Motor neuron (in vitro differentiated cells): Measurements from ENCODE around the gene ACSL4. TPM values are rescaled to one million over a fixed set of nuclear protein-coding genes. Genes with fewer than 3 reads are reported as not detected.
A peak's percentile ranks its signal among the peaks of the same experiment; 100 is the strongest.

ENCODE experiments used
- ATAC-seq, 8 experiments: fragments of 200-7000 bp; cut with Tn5 transposase; replicated peaks in 6 of 8; 2 replicates each; pipeline ENCODE4 v1.8.0; 2021; ENCODE audit warnings: mild to moderate bottlenecking in 8 of 8, moderate library complexity in 8 of 8
- H3K27ac ChIP-seq, 2 donors: fragments of 250-450 bp; sonication (Bioruptor Pico); 2 replicates each; pipeline ENCODE4 v1.9.0; 2021; ENCODE audit warnings: antibody characterized with exemption in 2 of 2, mild to moderate bottlenecking in 2 of 2, moderate library complexity in 1 of 2
- H3K4me1 ChIP-seq, 2 donors: fragments of 250-450 bp; sonication (Bioruptor Pico); replicated peaks in 1 of 2; 2 replicates each; pipeline ENCODE4 v1.6.1; 2021; ENCODE audit warnings: antibody characterized with exemption in 2 of 2, mild to moderate bottlenecking in 2 of 2, moderate library complexity in 1 of 2
- H3K4me3 ChIP-seq, 5 donors: fragments of 250-450 bp; sonication (Bioruptor Pico); 2 replicates each; pipeline ENCODE4 v1.9.0; 2021; ENCODE audit warnings: antibody characterized with exemption in 5 of 5, mild to moderate bottlenecking in 5 of 5, moderate library complexity in 4 of 5
- WGBS, 10 experiments: fragments of 450-650 bp; shearing (Covaris generic); methylation state at CpG; one replicate each; pipeline ENCODE4 v1.0.0; 2022; 5-methylcytosine and 5-hydroxymethylcytosine counted together
- in situ Hi-C, 9 experiments: fragments of 400-800 bp; cut with MboI; loops; one replicate each; pipeline ENCODE4 v1.15.0; 2021; ENCODE audit warnings: low sequenced_read_pairs in 9 of 9, low pct_unique_long_range_greater_than_20kb in 2 of 9; ENCODE audit not compliant: unreplicated experiment in 9 of 9
- total RNA-seq, 8 experiments: library from RNA; unstranded; fragments of 300-600 nt; gene quantifications; 2 replicates each; pipeline versions ENCODE4 v1.2.3 to v1.2.4, GENCODE V29; 2022

The ACSL4 gene
- total RNA-seq, 8 experiments from 2014 or later = 27.3 to 71.2 (median 54.0) TPM

GRCh38 chrX:109719264-109719663 is 13.8 kb downstream of the ACSL4 start:
- H3K27ac ChIP-seq = no peak overlapping the region
- no peak for ATAC-seq
- whole genome bisulfite sequencing, 10 experiments = 25 to 100% (median 47%) methylated on average over 2 of the region's 2 CpGs; no CpG with 5 or more reads in 7 of the 10 experiments
- no peaks in the 10 kb centered on the region for H3K4me1 ChIP-seq
- H3K4me3 ChIP-seq = no peak overlapping the region
- in situ Hi-C loops = loop anchor here in 2 of 9 experiments (25.0 kb wide), 2 partner anchors 143 to 168 kb away; no protein-coding TSS in a partner anchor

GRCh38 chrX:109716431-109717028 is 16.5 kb downstream of the ACSL4 start:
- H3K4me3 ChIP-seq = no peak overlapping the region
- in situ Hi-C loops = loop anchor here in 2 of 9 experiments (25.0 kb wide), 2 partner anchors 146 to 171 kb away; no protein-coding TSS in a partner anchor
- WGBS, 10 experiments = 0 to 100% (median 17%) methylated on average over 1 of the region's 1 CpG; no CpG with 5 or more reads in 6 of the 10 experiments
- no peaks in the 10 kb centered on the region for H3K4me1 ChIP-seq
- no peak overlapping the region for H3K27ac ChIP-seq
- ATAC-seq = no peak

- 0 to 86% (median 40%) methylated on average over 1 of the region's 1 CpG; no CpG with 5 or more reads in 7 of the 10 experiments for WGBS, 10 experiments
- Histone ChIP-seq H3K4me1 (no peaks in the 10 kb centered on the region), H3K27ac (no peak overlapping the region), H3K4me3 (no peak overlapping the region)
- in situ Hi-C loops = loop anchor here in 2 of 9 experiments (25.0 kb wide), 2 partner anchors 148 to 173 kb away; no protein-coding TSS in a partner anchor
- peak in 3 of 8 experiments; percentile 24 to 82 (median 55) for ATAC-seq
Observed at GRCh38 chrX:109714340-109714958, 18.6 kb downstream of the ACSL4 start.

DNA sequence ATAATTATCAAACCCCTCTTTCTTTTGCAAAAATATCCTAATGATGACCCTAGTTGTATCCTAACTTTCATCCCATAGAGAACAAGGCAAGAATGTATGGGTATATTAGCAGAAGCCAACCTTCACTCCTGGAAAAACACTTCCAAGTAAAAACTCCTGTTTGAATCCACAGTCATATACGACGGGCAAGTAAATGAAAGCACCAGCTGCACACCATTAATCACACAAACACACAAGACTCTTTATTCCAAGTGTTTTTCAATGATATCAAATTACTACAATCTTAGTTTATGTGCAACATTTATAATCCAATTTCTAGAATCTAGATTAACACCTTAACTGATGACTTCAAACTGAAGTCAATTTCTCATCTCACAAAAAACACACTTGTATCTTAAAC is 22.9 kb downstream of the ACSL4 start:
- H3K27ac ChIP-seq = no peak overlapping the region
- ATAC-seq = no peak
- in situ Hi-C loops = loop anchor here in 2 of 9 experiments (25.0 kb wide), 2 partner anchors 152 to 177 kb away; no protein-coding TSS in a partner anchor
- H3K4me1 ChIP-seq = no peaks in the 10 kb centered on the region
- H3K4me3 ChIP-seq = no peak overlapping the region
- 44% methylated on average over 2 of the region's 2 CpGs; no CpG with 5 or more reads in 9 of the 10 experiments for WGBS, 10 experiments

DNA sequence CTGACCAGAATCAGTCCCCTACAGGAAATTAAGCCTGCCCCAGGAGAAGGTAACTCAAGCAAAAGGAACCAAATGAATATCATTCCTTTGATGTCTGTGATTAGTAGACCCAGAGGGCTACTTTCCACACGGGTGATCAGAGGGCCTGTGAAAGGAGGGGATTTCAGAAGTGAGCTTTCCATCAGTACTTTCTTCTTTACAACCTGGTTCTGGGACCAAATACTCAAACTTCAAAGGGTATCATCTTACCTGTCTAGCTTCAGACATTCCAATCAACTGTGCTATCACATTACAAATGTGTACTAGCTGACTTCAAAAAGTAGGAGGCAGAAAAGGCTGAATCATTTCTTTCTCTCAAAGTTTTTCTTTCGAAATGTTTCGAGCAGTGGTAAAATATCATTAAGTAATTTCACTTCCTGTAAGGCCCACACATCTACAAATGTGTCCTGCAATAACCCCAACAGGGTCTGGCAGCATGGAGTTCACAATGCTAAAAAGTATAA is 23.9 kb downstream of the ACSL4 start:
- in situ Hi-C loops = loop anchor here in 2 of 9 experiments (25.0 kb wide), 2 partner anchors 153 to 178 kb away; no protein-coding TSS in a partner anchor
- Histone ChIP-seq H3K4me1 (no peaks in the 10 kb centered on the region), H3K27ac (no peak overlapping the region), H3K4me3 (no peak overlapping the region)
- WGBS, 10 experiments = 0 to 100% (median 29%) methylated on average over 1 to 3 of the region's 3 CpGs; no CpG with 5 or more reads in 3 of the 10 experiments
- no peak for ATAC-seq

DNA sequence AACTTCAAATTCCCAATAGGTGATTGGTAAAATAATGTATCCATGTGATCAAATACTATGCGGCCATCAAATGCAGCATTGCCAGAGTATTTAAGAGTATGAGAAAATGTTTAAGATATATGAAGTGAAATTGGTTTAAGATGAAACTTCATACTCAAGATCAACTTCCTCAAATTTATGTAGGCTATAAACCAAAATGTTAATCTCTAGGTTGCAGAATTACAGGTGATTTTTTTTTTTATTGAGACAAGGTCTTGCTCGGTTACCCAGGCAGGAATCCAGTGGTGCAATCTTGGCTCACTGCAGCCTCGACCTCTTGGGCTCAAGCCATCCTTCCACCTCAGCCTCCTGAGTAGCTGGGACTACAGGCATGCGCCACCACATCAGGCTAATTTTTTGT is 25.3 kb downstream of the ACSL4 start:
- no peak overlapping the region for H3K4me3 ChIP-seq
- no peaks in the 10 kb centered on the region for H3K4me1 ChIP-seq
- no peak for ATAC-seq
- H3K27ac ChIP-seq = no peak overlapping the region
- in situ Hi-C loops = loop anchor here in 2 of 9 experiments (25.0 kb wide), 2 partner anchors 155 to 180 kb away; no protein-coding TSS in a partner anchor
- 67 to 100% (median 71%) methylated on average over 1 to 4 of the region's 4 CpGs; no CpG with 5 or more reads in 7 of the 10 experiments for WGBS, 10 experiments

- no peak for ATAC-seq
- in situ Hi-C loops = loop anchor here in 2 of 9 experiments (25.0 kb wide), 2 partner anchors 155 to 180 kb away; no protein-coding TSS in a partner anchor
Observed at GRCh38 chrX:109707319-109707718, 25.7 kb downstream of the ACSL4 start.

GRCh38 chrX:109704563-109704962 is 28.5 kb downstream of the ACSL4 start:
- in situ Hi-C loops = loop anchor here in 2 of 9 experiments (25.0 kb wide), 2 partner anchors 158 to 183 kb away; no protein-coding TSS in a partner anchor
- no peak for ATAC-seq
- Histone ChIP-seq H3K4me3 (no peak overlapping the region), H3K4me1 (no peaks in the 10 kb centered on the region), H3K27ac (no peak overlapping the region)

More at GRCh38 chrX:109707319-109707718, 25.7 kb downstream of the ACSL4 start:
- no peak overlapping the region for H3K4me3 ChIP-seq
- H3K4me1 ChIP-seq = no peaks in the 10 kb centered on the region
- H3K27ac ChIP-seq = no peak overlapping the region
- 80 to 100% (median 100%) methylated on average over 1 to 4 of the region's 5 CpGs; no CpG with 5 or more reads in 5 of the 10 experiments for WGBS, 10 experiments

DNA sequence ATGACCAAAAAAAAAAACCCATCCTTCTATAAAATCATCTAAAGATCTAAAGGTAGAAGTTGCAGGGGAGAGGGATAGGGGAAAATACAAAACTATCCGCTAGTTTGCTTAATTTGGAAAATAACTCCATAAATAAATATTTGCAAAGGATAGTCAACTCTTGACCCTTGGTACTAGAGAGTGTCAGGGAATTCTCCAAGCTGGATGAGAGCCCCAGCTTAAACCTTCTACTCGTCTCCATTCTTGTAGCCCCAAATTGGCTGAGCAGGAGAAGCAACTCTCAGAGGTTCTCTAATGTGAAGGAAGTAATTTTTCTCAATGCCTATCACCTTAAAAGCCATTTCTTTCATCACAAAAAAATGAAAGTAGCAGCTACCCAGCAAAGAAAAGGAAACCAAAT is 35.2 kb downstream of the ACSL4 start:
- Histone ChIP-seq H3K27ac (no peak overlapping the region), H3K4me3 (no peak overlapping the region), H3K4me1 (no peaks in the 10 kb centered on the region)
- no peak for ATAC-seq
- 33 to 100% (median 90%) methylated on average over 1 to 2 of the region's 2 CpGs; no CpG with 5 or more reads in 4 of the 10 experiments for WGBS, 10 experiments
- in situ Hi-C loops = no loop called here

GRCh38 chrX:109696146-109696740 is 36.8 kb downstream of the ACSL4 start:
- H3K4me1 ChIP-seq = no peaks in the 10 kb centered on the region
- H3K4me3 ChIP-seq = no peak overlapping the region
- no peak overlapping the region for H3K27ac ChIP-seq
- ATAC-seq = no peak
- in situ Hi-C loops = no loop called here
- 24 to 100% (median 58%) methylated on average over 1 to 4 of the region's 4 CpGs; no CpG with 5 or more reads in 5 of the 10 experiments for WGBS, 10 experiments

- in situ Hi-C loops = no loop called here
- Histone ChIP-seq H3K4me3 (no peak overlapping the region), H3K4me1 (no peaks in the 10 kb centered on the region), H3K27ac (no peak overlapping the region)
- 38 to 100% (median 77%) methylated on average over 1 to 3 of the region's 3 CpGs; no CpG with 5 or more reads in 6 of the 10 experiments for WGBS, 10 experiments
- no peak for ATAC-seq
Observed at GRCh38 chrX:109695637-109696036, 37.4 kb downstream of the ACSL4 start.

DNA sequence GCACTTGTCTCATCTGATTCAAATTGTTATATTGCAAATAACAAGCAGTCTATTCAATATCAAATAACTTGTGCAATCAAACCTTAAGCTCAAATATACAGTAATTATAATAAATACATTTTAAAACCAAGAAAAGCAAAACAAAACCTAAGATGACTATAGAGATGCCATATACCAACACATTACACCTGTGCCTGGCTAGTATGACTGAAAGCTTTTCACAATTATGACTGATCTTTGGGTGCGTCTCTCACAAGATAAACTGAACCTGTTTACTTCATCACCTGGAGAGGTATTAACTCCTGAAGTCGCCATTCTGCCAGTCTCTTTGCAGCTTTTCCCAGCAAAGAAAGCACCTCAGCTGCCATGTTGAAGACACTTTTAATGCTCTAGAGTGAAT is 41.3 kb downstream of the ACSL4 start:
- no peak overlapping the region for H3K27ac ChIP-seq
- in situ Hi-C loops = no loop called here
- 60 to 100% (median 62%) methylated on average over 1 to 2 of the region's 2 CpGs; no CpG with 5 or more reads in 7 of the 10 experiments for WGBS, 10 experiments
- no peak overlapping the region for H3K4me3 ChIP-seq
- H3K4me1 ChIP-seq = no peaks in the 10 kb centered on the region
- no peak for ATAC-seq

- 20 to 100% (median 75%) methylated on average over 1 of the region's 1 CpG; no CpG with 5 or more reads in 5 of the 10 experiments for WGBS, 10 experiments
- ATAC-seq = no peak
- Histone ChIP-seq H3K27ac (no peak overlapping the region), H3K4me3 (no peak overlapping the region), H3K4me1 (no peaks in the 10 kb centered on the region)
- in situ Hi-C loops = no loop called here
Observed at GRCh38 chrX:109691277-109691676, 41.8 kb downstream of the ACSL4 start.
